HG03457 (cell line): ENCODE measurements around the gene AMFR.

Experiments
- ATAC-seq: cut with Tn5 transposase; IDR thresholded peaks from one replicate; pipeline ENCODE4 v1.9.1; 2021; ENCODE audit warnings: moderate number of reproducible peaks; ENCODE audit not compliant: unreplicated experiment

AMFR gene

DNA sequence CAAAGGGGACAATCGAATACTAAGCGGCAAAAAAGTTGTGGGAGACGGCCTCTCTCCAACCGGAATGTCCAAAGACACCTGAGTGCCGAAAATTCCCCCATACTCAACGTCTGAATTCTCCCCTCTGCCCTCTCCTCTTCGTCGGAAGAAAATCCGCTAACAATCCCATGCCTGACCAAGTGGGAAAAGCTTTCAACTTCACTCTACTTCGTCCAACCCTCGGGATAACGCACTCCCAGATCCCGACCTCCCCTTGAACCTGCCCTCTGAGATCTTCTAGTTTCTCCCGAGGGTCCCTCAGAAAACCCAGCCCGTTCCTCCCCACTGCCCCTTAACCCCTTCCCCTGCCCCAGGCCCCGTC is 961 bp downstream of the AMFR start:
- no peak for ATAC-seq

DNA sequence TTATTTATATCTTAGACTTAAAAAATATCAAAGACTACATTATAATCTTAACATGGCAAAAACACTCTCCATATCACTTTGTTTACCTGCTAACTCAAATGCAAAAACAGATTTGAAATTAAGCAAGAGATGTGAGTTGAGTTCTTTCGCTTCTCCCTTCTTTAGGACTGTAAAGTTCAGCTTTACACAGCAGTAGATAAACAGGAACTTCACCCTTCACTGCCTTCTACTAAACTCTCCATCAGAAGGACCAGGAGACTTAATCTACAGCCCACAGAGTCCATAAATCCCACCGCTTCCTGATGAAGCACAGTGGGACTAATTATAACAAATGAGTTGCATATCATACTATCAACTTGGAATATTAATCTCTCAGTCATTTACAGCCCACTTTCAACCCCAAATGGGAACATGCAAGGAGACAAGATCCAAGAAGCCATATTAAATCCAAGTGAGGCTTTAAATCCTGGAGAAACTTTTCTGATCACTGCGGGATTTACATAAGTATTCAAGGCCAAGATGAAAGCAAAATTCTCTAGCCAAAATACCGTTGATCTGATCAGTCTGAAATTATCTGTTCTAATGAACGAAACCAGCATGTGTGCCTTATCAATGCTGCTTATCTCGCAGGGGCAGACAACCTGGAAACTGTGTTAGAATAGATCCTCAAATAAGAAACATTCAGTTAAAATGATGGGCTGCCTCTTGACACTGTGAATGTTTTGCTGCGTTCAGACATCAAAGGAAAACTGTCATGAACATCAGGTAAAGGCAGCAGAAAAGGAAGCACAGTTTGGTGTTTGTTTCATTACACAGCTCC is 1.6 kb downstream of the AMFR start:
- no peak for ATAC-seq

DNA sequence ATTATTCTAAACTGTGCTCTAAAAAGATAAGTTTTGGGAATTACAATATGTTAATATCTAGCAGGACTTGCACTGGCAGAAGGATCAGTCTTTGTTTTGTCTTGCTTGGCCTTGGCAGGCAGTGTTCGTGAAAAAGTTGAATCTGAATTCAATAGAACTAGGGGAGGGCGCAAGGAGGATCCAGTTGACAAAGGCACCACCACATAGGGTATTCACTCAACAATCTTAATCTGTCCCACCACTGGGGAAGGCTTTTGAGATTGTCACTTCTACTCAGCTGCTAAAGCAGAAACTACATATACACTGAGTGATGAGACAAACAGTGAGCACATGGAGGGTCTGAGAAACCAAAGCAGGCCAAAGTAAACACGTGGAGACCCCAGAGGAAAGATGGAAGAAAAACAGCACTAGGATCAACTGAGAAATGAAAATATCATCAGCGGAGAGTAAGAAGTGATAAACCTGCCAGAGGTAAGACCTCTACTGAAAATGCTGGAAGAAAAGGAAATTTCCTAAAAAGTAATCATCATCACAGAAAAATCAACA is 2.4 kb downstream of the AMFR start:
- no peak for ATAC-seq

DNA sequence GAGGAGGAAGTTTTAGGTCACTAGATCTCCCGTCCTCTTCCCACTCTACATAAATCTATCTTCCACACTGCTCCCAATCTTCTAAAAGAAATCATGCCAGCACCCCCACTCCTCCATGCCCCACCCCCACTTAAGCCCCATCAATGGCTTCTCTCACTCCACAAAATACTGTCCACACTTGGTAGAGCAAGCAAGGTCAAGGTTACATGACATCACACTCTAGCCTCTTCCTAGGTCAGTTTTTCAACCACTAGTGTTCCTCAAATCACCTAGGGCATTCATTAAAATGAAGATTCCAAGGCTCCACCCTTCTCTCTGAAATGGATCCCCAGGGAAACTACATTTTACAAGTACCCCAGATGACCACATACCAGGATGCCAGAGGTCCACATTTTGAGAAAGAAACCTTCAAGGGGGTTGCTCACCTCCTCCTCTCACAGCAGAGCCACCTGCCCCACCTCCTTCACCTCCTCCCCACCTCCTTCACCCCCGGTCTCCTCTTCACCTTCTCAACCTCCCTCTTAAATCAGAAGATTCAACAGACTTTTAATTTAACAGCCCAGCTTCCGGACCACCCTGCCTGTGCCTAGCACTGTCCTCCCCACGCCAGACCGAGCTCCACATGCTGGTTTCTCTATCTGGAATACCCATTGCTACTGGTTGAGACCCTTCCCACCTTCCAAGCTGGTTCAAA is 3.2 kb downstream of the AMFR start:
- ATAC-seq: no peak

DNA sequence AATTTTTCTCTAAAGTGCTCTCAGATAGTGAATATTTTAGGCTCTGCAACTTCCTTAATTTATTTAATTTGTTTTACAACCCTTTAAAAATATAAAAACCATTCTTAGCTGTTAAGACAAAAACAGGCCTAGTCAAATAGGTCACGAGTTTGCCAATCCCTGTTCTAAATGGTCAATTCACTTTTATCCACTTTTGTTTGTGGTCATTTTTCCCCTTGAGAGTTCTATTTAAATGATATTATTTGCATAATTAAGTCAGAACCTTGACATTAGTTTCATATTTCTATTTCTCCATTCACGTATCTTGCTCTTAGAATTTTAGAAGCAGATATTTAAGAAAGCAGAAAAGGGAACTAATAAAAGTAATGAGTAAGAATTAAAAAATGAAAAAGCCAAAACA is 4.0 kb downstream of the AMFR start:
- no peak for ATAC-seq

DNA sequence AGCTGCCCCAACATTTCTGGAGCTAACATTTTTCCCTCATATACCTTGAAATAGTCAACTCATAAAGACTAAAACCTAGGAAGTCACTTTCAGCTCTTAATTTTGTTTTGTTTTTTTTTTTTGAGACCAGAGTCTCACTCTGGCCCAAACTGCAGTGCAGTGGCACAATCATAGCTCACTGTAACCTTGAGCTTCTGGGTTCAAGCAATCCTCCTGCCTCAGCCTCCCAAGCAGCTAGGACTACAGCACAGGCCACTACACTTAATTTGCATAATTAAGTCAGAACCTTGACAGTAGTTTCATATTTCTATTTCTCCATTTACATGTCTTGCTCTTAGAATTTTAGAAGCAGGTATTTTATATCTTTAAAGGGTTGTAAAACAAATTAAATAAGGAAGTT is 4.7 kb downstream of the AMFR start:
- ATAC-seq: no peak

DNA sequence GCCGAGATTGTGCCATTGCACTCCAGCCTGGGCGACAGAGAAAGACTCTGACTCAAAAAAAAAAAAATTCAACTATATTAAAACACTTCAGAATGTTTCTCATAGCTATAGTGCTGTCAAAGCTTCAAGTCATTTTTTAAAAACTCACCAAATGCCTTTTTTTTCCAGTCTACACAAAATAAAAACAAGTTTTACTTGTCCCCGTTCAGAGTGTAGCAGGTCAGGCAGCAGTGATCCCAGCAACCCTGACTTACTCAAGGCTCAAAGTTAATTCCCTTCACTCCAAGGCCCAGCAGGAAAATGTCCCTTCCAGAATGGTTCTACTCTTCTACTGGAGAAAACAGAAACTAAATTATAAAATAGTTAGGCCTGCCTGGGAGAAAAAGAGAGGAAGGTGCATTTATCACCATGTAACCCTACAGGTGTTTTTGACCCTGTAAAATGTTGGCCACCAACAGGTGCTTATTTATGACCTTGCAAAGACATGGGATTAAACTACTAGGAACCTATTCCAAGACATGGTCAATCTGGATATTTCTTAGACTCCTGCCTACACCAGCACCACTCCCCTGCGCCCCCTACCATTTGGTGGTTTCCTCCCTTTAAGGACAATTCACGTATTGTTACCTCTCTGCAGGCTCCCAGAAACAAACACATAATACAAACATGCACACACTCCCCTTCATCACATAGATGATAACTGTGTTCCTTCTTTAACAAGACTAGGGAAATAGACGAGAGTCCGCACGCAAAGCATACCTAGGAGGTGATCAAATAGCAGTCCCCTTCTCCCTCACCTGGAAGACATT is 5.4 kb downstream of the AMFR start:
- ATAC-seq: no peak

DNA sequence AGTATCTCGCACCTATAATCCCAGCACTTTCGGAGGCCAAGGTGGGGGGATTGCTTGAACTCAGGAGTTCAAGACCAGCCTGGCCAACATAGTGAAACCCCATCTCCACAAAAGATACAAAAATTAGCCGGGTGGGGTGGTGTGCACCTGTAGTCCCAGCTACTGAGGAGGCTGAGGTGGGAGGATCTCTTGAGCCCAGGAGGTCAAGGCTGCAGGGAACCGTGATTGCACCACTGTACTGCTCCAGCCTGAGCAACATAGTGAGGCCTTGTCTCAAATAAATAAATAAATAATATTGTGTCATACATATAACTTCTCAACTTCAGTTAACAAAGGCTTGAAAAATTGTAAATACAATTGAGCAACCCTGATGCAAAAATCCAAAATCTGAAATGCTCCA is 8.2 kb downstream of the AMFR start:
- no peak for ATAC-seq

DNA sequence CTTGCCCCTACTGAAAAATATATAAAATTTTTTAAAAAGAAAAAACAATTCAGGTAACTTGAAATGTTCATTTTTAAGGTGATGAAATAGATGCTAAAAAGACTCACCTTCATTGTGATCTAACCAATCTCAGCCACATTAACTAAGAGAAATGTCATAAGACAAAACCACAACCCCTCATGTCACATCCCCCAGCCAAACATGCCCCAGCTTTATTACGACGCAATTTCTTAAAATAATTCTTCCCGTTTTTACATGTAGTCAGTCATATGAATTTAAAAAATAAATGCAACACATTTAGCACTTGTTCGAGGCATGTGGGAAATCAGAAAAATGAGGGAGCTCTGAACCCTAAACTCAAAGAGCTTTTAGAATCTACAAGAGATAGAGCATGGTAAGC is 9.5 kb downstream of the AMFR start:
- no peak for ATAC-seq

DNA sequence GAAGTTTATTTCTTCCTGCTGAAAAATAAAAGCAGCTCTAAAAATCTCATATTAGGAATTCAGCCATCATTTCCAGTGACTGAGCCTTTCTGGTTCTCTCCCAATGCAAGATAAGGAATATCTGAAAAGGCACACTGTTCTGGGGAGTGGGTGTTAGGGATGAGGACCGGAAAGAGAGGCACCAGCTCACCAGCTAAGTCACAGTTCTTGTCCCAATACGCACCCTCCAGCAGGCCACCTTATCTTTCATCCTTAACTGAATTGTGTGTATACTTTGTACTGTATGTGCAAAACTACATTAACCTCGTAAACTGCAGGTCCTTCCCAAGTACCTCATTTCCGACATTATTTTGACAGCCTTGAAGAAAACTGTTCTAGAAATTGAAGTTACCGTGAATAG is 11.0 kb downstream of the AMFR start:
- no peak for ATAC-seq

DNA sequence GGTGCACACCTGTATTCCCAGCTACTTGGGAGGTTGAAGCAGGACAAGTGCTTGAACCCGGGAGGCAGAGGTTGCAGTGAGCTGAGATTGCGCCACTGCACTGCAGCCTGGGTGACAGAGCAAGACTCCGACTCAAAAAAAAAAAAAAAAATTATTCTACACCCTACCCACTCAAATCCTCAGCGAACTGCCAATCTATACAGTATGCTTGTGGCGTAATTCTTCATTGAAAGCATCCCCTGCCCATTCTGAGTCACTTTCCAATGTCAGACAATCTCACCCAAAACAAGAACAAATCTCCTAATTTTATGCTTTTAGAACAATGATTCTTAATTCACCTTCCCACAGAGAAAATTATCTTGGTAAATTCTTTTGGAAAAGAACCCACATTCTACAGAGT is 12.0 kb downstream of the AMFR start:
- ATAC-seq: no peak

DNA sequence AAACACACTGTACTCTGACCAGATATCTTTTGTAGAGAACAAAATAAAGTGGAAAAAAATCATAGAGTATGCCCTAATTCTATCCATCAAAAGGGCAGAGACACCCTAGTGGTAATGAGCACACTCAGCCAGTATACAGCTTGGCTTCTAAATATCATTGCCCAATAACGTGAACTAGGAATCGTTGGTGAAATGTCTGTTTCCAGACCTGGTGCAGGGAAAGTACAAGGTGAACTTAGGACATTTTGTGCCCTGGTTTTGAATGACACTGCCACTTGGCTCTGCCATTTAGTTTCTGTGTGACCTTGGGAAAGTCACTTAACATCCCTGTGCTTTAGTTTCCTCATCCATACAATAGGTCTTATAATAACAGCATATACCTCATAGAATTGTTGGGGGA is 13.7 kb downstream of the AMFR start:
- no peak for ATAC-seq

DNA sequence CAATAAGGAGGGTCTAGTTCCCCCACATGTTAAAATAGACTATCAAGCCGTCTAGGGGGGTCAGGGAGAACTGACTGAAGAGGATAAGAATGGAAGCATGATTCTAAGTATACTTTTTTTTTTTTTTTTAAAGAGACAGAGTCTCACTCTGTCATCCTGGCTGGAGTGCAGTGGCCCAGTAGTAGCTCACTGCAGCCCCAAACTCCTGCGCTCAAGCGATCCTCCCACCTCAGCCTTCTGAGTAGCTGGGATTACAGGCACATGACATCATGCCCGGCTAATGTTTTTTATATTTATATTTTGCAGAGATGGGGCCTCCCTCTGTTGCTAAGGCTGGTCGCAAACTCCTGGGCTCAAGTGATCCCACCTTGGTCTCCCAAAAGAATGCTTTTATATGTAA is 14.2 kb downstream of the AMFR start:
- ATAC-seq: no peak

DNA sequence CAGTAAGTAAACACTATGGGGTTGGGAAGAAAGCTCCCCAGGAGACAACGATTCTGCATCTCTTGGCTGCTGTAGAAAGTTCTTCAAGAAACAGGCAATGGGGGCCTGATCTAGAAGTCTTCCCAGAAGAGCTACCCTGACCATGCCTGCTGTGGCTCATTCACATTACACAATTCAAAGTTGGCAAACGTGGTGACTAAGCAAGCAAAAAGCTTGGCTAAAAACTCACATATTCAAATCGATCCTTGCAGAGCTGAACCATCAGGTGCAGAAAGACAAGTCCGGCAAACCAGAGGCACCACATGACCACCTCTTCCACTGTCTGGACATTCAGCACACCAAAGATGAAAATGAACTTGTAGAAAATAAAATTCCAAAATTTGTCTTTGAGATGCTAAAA is 16.1 kb downstream of the AMFR start:
- no peak for ATAC-seq

DNA sequence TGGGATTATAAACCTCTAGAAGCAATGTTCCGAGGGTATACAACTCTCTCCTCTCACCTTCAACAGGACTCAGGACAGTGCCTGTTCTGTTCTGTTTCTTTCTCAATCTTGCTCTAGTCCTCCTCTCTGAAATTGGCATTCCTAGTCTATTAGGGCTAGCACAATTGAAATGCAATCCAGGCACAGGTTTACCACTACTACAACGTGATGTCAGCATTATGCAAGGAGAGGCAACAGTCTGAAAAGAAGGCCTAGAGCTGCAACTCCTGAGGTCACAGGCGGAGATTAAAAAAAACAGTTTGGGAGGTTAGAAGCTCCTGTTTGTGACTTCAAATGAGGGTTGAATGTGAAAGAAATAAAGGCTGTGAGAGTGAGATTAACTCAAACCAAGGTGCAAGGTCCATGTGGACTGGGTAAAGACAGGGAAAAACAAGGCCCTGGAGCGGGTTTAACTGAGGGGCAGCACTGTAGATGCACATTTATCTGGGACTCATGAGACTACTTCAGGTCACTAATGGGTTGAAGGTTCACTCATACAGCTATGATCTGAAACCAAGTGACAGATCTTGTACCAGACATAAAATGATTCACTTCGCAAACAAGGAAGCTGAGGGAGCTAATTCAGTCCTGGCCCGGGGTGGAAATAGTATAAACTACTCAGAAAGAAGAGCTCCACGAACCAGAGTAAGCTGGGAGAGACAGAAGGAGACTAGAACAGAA is 16.8 kb downstream of the AMFR start:
- no peak for ATAC-seq

DNA sequence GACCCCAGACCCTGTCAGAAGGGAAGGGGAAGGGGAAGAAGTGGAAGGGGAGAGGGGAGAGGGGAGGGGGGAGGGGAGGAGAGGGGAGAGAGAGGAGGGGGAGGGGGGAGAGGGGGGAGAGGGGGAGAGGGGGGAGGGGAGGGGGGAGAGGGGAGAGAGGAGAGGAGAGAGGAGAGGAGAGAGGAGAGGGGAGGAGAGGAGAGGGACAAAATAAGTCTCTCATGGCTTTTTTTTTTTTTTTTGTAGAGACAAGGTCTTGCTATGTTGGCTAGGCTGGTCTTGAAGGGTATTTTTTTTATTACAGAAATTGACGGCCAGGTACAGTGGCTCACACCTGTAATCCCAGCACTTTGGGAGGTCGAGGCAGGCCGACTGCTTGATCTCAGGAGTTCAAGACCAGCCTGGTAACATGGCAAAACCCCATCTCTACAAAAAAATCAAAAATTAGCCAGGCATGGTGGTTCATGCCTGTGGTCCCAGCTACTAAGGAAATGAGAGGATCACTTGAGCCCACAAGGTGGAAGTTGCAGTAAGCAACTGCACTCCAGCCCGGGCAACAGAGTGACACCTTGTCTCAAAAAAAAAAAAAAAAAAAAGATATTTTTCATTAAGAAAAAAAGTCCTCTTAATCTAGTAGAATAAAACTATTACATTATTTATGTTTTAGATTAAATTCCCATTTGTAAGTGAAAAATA is 19.2 kb downstream of the AMFR start:
- ATAC-seq: no peak

DNA sequence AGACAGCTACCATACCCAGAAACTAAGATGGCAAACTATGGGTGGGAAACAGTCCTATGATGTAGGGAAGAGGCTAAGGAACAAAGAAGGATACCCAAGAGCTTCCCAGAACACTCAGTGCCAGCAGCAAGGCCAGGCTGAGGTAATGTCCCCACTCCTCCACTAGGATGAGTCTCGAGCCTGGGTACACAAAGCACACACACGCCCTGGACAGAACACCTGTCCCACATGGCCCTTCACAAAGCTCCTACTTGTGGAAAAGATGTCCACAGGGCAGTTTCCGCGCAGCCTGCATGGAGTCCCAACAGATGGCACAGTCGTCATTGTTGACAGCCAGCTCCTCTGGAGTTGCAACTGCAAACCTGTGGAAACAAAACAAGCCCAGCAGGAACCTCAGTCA is 23.9 kb downstream of the AMFR start:
- no peak for ATAC-seq

DNA sequence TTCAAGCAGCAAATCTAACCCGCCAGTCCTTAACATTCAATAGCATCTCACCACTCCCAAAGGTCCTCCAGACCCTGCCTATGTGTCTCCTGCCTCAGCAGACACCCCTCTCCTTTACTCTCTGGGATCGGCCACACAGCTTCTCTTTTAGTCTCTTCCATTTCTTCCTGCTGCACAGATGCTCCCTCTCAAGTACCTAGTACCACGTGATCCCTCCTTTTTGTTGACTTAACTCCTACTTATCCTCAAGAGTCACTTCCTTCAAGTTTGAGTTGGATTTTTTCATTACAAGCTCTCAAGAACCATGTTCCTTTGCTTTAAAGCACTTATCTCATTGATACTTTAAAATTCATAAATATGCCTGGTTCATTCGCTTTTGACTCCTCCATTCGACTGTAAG is 24.9 kb downstream of the AMFR start:
- ATAC-seq: no peak

DNA sequence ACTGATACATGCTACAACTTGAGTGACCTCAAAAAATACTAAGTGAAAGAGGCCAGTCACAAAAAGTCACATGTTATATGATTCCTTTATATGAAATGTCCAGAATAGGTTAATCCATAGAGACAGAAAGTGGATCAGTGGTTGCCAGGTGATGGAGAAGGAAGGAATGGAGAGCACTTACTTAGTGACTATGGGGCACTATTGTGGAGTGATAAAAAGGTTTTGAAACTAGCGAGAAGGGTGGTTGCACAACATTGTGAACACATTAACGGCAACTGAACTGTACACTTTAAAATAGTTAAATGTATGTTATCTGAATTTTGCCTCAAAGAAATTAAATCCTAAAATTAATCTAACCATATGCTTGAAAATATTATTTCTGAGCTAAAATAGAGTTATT is 25.9 kb downstream of the AMFR start:
- ATAC-seq: no peak

DNA sequence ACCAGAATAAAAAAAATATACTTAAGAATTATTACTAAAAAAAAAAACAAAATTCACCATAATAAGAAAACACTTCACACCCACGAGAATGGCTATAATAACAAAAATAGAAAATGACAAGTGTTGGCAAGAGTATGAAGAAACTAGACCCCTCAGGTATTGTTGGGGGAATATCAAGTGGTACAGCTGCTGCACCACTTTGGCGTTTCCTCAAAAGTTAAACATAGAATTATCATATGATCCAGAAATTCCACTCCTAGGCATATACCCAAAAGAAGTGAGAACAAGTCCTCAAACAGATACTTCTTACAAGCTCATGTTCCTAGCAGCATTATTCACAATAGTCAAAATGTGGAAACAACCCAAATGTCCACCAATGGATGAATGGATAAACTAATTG is 26.3 kb downstream of the AMFR start:
- ATAC-seq: no peak
